ENCODE results near the gene RPN2. TPM values are rescaled to one million over a fixed set of nuclear protein-coding genes. Genes with fewer than 3 reads are reported as not detected.

The RPN2 gene
- total and polyA plus RNA-seq, 9 of the 15 experiments (the other 6 are each of a cell fraction or from before 2014, with no cell fraction given) = 168 to 548 (median 325) TPM

DNA sequence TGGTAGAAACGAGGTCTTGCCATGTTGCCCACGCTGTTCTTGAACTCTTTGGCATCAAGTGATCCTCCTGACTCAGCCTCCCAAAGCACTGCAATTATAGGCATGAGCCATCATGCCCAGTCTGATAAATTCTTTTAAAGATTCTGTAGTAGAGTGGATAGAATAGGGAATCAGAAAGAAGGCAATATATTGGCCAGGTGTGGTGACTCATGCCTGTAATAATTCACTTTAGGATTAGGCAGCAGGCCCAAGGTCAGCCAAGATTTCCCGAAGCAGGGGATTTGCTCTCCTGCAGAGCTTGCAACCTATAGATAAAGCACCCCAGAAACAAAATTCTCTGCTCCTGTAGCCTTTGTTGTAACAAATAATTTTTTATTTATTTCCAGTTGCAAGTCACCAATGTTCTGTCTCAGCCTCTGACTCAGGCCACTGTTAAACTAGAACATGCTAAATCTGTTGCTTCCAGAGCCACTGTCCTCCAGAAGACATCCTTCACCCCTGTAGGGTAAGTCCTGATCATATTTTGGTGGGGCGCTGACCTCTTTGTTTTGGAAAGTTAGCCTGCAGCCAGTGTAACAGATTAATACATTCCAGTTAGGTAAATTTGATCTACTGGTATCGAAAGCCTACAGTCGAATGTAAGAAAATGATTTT lies 30.7 kb downstream of the RPN2 start:
- H3K4me2 ChIP-seq (ENCODE audit: insufficient read depth, low read length) = no peak overlapping the region
- no peak overlapping the region for H3K4me3 ChIP-seq
- in situ Hi-C loops (cut with MboI) = no loop called here
- H3K9me1 ChIP-seq (ENCODE audit: control insufficient read depth, insufficient read depth, low read length) = no peaks in the 10 kb centered on the region
- intact Hi-C loops (cut with micrococcal nuclease) = no loop called here
- FAIRE-seq = no peak
- H3K9me3 ChIP-seq (replicated peaks; ENCODE audit: control insufficient read depth, insufficient read depth, low read depth, low read length) = no peaks in the 10 kb centered on the region
- no peaks in the 10 kb centered on the region for H3K79me2 ChIP-seq (ENCODE audit: control insufficient read depth, insufficient read depth, low read length)
- no peak for ATAC-seq
- H4K20me1 ChIP-seq (replicated peaks; ENCODE audit: control insufficient read depth, insufficient read depth, low read length) = no peaks in the 10 kb centered on the region
- BruUV-seq (replicated peaks) = no TSS peak
- no peak for DNase-seq (ENCODE audit: extremely low read depth in 1 of 4, low spot score in 3 of 4)
- ChIA-PET CTCF (ENCODE audit: low intra/inter-chr PET ratio) (no interaction called here), POLR2A (interaction anchor here (0.8 kb wide), 1 partner anchor 22 kb away, joined by 3 read pairs; no protein-coding TSS in a partner anchor)
- H3K9ac ChIP-seq (ENCODE audit: insufficient read depth in 1 of 2, low read depth in 2 of 2, low read length in 2 of 2) = no peak overlapping the region
- peaks cover 88% of the 10 kb centered on the region for H3K36me3 ChIP-seq (ENCODE audit: control insufficient read depth, insufficient read depth, low read length)
- no peaks in the 10 kb centered on the region for H3K4me1 ChIP-seq (replicated peaks in 1 of 2; ENCODE audit: control insufficient read depth in 2 of 2, insufficient read depth in 2 of 2, low read length in 2 of 2)
- H3K27ac ChIP-seq (ENCODE audit: extremely low read depth, low read depth, low read length) = no peak overlapping the region
- no peaks in the 10 kb centered on the region for H3K27me3 ChIP-seq (ENCODE audit: control insufficient read depth in 2 of 2, insufficient read depth in 2 of 2, low read length in 2 of 2)
- WGBS (ENCODE audit: insufficient coverage, low coverage, missing lambda C conversion rate) = 94% methylated on average over 6 of the region's 6 CpGs
- no peak overlapping the region for H2AFZ ChIP-seq (ENCODE audit: low read depth, low read length)
- no peak for TF ChIP-seq GABPB2 (CRISPR knock-in tag; conservative IDR thresholded peaks at IDR 0.05)
- no peak for TF ChIP-seq ESRRA (IDR thresholded peaks at IDR 0.05; ENCODE audit: borderline replicate concordance, low read depth)
- TF ChIP-seq BMI1 (IDR thresholded peaks at IDR 0.05; ENCODE audit: low read length) = no peak
- TF ChIP-seq E2F8 (IDR thresholded peaks at IDR 0.05; ENCODE audit: low read depth, partially characterized antibody) = no peak
- TF ChIP-seq MYC (IDR thresholded peaks at IDR 0.05; ENCODE audit: low read depth, low read length) = no peak
- TF ChIP-seq MYC (CRISPR knock-in tag; IDR thresholded peaks at IDR 0.05; ENCODE audit: borderline replicate concordance, low read depth) = no peak
- TF ChIP-seq, protein P1, sequence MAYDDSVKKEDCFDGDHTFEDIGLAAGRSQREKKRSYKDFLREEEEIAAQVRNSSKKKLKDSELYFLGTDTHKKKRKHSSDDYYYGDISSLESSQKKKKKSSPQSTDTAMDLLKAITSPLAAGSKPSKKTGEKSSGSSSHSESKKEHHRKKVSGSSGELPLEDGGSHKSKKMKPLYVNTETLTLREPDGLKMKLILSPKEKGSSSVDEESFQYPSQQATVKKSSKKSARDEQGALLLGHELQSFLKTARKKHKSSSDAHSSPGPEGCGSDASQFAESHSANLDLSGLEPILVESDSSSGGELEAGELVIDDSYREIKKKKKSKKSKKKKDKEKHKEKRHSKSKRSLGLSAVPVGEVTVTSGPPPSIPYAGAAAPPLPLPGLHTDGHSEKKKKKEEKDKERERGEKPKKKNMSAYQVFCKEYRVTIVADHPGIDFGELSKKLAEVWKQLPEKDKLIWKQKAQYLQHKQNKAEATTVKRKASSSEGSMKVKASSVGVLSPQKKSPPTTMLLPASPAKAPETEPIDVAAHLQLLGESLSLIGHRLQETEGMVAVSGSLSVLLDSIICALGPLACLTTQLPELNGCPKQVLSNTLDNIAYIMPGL (CRISPR knock-in tag; IDR thresholded peaks at IDR 0.05) = no peak
- no peak for TF ChIP-seq ZNF764 (CRISPR knock-in tag; IDR thresholded peaks at IDR 0.05; ENCODE audit: low read depth)
- TF ChIP-seq ZNF24 (IDR thresholded peaks at IDR 0.05) = no peak
- TF ChIP-seq RAD21 (CRISPR knock-in tag; conservative IDR thresholded peaks at IDR 0.05 in 1 of 2, IDR thresholded peaks at IDR 0.05 in 1 of 2) = no peak
- no peak for TF ChIP-seq CLOCK (CRISPR knock-in tag; IDR thresholded peaks at IDR 0.05; ENCODE audit: borderline replicate concordance)
